Measurements from ENCODE around the gene FAM83D.

Gene FAM83D

GRCh38 chr20:38907918-38908677 lies 18.1 kb upstream of the FAM83D start:
- DNase-seq (ENCODE audit: insufficient read length, low spot score) (no peak), FAIRE-seq (no peak)

DNA sequence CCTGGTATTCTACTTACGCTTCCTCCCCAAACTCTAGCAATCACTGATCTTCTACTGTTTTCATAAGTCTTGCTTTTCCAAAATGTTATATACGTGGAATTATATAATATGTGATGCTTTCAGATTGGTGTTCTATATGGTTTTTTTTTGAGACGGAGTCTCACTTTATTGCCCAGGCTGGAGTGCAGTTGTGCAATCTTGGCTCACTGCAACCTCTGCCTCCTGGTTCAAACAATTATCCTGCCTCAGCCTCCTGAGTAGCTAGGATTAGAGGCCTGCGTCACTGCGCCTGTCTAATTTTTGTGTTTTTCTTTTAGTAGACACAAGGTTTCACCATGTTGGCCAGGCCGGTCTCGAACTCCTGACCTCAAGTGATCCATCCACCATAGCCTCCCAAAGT lies 10.9 kb upstream of the FAM83D start:
- no peak for TF ChIP-seq POLR2A (IDR thresholded peaks at IDR 0.05; ENCODE audit: low read depth, low read length)
- FAIRE-seq, result no peak
- no peak for DNase-seq (ENCODE audit: insufficient read length, low spot score)

More at GRCh38 chr20:38907918-38908677, 18.1 kb upstream of the FAM83D start:
- no peak for TF ChIP-seq POLR2A (IDR thresholded peaks at IDR 0.05; ENCODE audit: low read depth, low read length)

DNA sequence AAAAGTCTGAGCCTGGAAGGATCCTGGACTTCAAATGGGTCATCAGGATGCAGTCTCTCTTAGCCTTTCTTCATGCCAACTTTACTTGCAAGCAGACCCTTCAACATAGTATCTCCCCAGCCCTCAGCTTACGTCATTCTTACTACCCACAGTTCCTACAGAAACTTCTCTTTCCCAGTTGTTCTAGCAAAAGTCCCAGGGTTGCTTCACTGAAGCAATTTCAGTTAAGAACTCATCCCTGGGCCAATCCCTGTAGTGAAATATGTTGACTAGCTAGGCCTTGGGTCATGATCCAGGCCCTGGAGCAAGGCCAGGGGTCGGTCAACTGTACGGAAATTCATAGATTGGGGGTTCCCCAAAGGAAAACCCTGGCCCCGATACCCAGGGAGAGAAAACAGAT lies 8.6 kb upstream of the FAM83D start:
- FAIRE-seq, result no peak
- no peak for DNase-seq (ENCODE audit: insufficient read length, low spot score)
- no peak for TF ChIP-seq POLR2A (IDR thresholded peaks at IDR 0.05; ENCODE audit: low read depth, low read length)

DNA sequence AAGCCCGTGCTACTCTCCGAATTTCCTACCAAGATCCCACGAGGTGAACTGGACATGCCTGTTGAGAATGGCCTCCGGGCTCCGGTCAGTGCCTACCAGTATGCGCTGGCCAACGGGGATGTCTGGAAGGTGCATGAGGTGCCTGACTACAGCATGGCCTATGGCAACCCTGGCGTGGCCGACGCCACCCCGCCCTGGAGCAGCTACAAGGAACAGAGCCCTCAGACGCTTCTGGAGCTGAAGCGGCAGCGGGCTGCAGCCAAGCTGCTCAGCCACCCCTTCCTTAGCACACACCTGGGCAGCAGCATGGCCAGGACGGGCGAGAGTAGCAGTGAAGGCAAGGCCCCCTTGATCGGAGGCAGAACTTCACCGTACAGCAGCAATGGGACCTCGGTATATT lies 8.0 kb upstream of the FAM83D start:
- FAIRE-seq, result no peak
- no peak for DNase-seq (ENCODE audit: insufficient read length, low spot score)
- TF ChIP-seq POLR2A (IDR thresholded peaks at IDR 0.05; ENCODE audit: low read depth, low read length), result no peak

GRCh38 chr20:38919683-38920082 lies 6.5 kb upstream of the FAM83D start:
- FAIRE-seq, result no peak
- no peak for TF ChIP-seq POLR2A (IDR thresholded peaks at IDR 0.05; ENCODE audit: low read depth, low read length)
- DNase-seq (ENCODE audit: insufficient read length, low spot score), result no peak

DNA sequence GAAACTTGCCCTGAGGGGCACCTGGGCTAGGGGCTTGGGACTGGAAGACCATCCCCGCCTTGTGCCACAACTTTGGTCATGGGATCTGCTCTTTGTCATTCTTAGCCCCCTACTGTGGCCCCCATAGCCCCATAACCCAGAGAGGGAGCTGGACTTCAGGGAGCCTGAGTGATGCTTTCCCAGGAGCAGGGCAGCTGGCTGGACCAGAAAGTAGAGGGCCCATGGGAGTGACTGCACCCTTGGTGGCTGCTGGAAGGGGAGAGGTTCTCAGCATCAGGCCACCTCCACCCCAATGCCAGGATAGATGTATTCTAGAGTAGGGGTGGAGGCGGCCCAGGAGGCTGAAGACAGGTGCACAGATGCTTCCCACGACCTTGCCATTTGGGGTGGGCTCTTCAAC lies 5.8 kb upstream of the FAM83D start:
- TF ChIP-seq POLR2A (IDR thresholded peaks at IDR 0.05; ENCODE audit: low read depth, low read length), result no peak
- no peak for FAIRE-seq

GRCh38 chr20:38920851-38921250 lies 5.4 kb upstream of the FAM83D start:
- DNase-seq (ENCODE audit: insufficient read length, low spot score) (no peak), FAIRE-seq (no peak)
- TF ChIP-seq POLR2A (IDR thresholded peaks at IDR 0.05; ENCODE audit: low read depth, low read length), result no peak

More for the DNA sequence above, 5.8 kb upstream of the FAM83D start:
- no peak for DNase-seq (ENCODE audit: insufficient read length, low spot score)

- DNase-seq (ENCODE audit: insufficient read length, low spot score) (no peak), FAIRE-seq (no peak)
- no peak for TF ChIP-seq POLR2A (IDR thresholded peaks at IDR 0.05; ENCODE audit: low read depth, low read length)
Observed at GRCh38 chr20:38924718-38925117, 1.5 kb upstream of the FAM83D start.

DNA sequence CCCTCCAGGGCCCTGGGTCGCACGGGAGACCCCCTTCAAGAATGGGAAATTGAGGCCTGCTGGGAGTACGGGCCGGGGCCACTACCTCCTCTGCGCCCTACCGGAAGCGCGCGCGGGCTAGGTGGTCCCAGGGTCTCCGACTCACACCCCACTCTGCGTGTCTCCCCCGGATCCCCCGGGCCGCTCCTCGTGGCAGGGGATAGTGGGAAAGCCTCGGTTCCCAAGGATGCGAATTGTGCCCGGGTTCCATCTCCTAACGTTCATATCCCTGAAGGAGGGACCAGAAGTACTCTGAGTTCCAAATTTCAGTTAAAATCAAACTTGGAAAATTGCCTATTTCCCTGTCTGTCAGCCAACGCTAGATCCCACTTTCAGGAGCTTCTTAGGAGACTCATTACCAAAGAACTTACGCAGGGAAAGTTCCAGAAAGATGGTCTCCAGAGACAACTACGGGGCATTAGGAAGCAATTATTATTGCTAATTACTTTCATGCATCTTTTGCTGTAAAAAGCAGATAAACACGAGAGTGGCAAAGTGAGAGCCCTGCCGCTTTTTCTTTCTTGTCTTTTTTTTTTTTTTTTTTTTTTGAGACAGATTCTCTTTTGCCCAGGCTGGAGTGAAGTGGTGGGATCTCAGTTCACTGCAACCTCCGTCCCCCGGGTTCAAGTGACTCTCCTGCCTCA lies 858 bp downstream of the FAM83D start:
- DNase-seq (ENCODE audit: insufficient read length, low spot score) (no peak), FAIRE-seq (no peak)
- no peak for TF ChIP-seq POLR2A (IDR thresholded peaks at IDR 0.05; ENCODE audit: low read depth, low read length)

DNA sequence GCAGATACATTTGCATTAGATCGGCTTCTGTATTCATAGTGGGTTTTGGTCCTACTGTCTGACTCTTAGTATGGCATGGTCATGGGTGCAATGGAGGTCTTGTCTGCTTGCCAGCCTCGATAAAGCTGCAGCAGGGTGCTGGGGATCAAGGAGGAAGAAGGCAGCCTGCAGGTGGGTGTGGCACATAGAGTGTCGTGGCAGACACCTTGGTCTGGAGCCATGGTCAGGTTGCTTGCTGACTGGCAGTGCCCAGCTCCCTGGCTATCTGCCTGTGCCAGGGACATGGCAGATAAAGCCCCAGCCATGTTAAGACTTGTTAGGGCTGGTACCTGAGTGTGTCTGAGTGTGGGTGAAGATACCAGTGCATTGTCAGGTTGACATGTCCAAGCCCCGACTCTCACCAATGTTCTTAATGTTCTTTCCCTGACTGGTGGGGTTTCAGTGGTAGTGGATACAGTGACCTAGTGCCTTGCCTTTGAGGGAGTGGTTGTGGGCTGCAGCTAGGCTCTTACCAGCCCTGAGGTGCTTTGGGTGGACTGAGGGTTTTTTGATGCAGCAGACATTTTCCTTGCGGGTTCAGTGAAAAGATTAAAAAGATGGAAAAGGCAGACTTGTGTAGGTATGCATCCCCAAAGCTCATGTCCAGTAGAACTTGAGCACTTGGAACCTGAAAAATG lies 1.8 kb downstream of the FAM83D start:
- no peak for FAIRE-seq
- no peak for DNase-seq (ENCODE audit: insufficient read length, low spot score)

GRCh38 chr20:38930242-38930569 lies 4.0 kb downstream of the FAM83D start:
- DNase-seq (ENCODE audit: insufficient read length, low spot score) (no peak), FAIRE-seq (no peak)
- no peak for TF ChIP-seq POLR2A (IDR thresholded peaks at IDR 0.05; ENCODE audit: low read depth, low read length)

More for the DNA sequence above, 1.8 kb downstream of the FAM83D start:
- TF ChIP-seq POLR2A (IDR thresholded peaks at IDR 0.05; ENCODE audit: low read depth, low read length), result no peak

DNA sequence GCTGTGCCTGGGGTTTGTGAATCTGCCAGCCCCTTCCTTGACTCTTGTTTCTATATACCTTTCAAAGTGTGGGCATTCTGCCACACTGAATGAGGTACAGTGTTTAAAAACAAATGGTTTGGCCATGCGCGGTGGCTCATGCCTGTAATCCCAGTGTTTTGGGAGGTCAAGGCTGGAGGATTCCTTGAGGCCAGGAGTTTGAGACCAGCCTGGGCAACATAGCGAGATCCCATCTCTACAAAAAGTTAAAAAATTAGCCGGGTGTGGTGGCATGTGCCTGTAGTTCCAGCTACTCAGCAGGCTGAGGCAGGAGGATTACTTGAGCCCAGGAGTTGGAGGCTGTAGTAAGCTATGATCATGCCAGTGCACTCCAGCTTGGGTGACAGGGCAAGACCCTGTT lies 5.8 kb downstream of the FAM83D start:
- no peak for DNase-seq (ENCODE audit: insufficient read length, low spot score)
- no peak for TF ChIP-seq POLR2A (IDR thresholded peaks at IDR 0.05; ENCODE audit: low read depth, low read length)
- no peak for FAIRE-seq

DNA sequence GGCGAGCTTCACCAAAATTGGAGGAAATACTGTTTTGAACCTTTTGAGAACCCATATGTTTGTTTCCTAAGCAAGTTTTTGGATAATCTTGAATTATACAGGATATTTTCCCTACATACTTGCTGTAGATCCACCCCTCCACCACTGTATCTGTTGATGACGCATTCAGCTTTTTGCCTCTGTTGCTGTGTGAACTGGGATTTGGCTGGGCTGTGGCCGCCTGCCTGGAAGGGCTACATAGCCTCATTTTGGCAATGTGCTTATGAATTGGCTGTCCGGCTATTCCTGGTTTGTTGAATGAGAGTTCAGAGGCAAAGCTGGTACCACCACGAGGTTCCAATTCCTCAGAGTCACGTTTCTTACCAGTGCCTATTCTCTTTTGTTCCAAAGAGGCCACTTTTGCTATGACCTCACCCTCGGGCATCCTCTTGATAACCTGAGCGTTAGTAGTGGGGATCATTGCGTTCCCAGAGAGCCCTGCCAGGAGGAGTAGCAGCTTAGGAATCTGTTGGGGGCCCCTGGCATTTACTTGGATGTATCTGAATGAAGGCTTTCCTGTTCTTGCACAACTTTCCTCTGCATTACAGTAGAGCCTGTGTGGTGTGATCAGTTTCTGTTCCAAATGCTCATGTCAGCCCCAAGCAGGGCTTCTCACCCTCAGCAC lies 6.4 kb downstream of the FAM83D start:
- FAIRE-seq, result no peak
- no peak for DNase-seq (ENCODE audit: insufficient read length, low spot score)
- no peak for TF ChIP-seq POLR2A (IDR thresholded peaks at IDR 0.05; ENCODE audit: low read depth, low read length)

- no peak for DNase-seq (ENCODE audit: insufficient read length, low spot score)
- no peak for FAIRE-seq
- TF ChIP-seq POLR2A (IDR thresholded peaks at IDR 0.05; ENCODE audit: low read depth, low read length), result no peak
Observed at GRCh38 chr20:38934530-38934929, 8.3 kb downstream of the FAM83D start.
